ENCODE measurements around the gene XRCC4. TPM values are rescaled to one million over a fixed set of nuclear protein-coding genes. Genes with fewer than 3 reads are reported as not detected.

Gene XRCC4
- total RNA-seq, 4 donors from 2014 or later, result 4.2 to 6.0 (median 5.4) TPM

- no peaks in the 10 kb centered on the region for H3K27me3 ChIP-seq
- H3K9me3 ChIP-seq, result no peaks in the 10 kb centered on the region
- DNase-seq (ENCODE audit: low spot score in 2 of 2), result no peak
- 89% methylated on average over 9 of the region's 9 CpGs for WGBS
- no peak for TF ChIP-seq EP300 (IDR thresholded peaks at IDR 0.05)
- no peak for TF ChIP-seq POLR2A (IDR thresholded peaks at IDR 0.05)
- TF ChIP-seq POLR2AphosphoS5 (IDR thresholded peaks at IDR 0.05), result no peak
- H3K4me3 ChIP-seq, result no peak overlapping the region
- no peaks in the 10 kb centered on the region for H3K4me1 ChIP-seq
- no peak overlapping the region for H3K27ac ChIP-seq
- H3K36me3 ChIP-seq, result no peaks in the 10 kb centered on the region
These were observed 315.6 kb downstream of the XRCC4 start for GRCh38 chr5:83392766-83393503.

GRCh38 chr5:83393504-83393866 lies 316.1 kb downstream of the XRCC4 start:
- DNase-seq (ENCODE audit: low spot score in 2 of 2), result no peak
- Histone ChIP-seq H3K36me3 (no peaks in the 10 kb centered on the region), H3K9me3 (no peaks in the 10 kb centered on the region), H3K4me3 (no peak overlapping the region), H3K27me3 (no peaks in the 10 kb centered on the region), H3K4me1 (no peaks in the 10 kb centered on the region), H3K27ac (no peak overlapping the region)
- WGBS, result 89% methylated on average over 1 of the region's 1 CpG
- no peak for TF ChIP-seq CTCF (IDR thresholded peaks at IDR 0.05)
- TF ChIP-seq POLR2AphosphoS5 (IDR thresholded peaks at IDR 0.05), result no peak
- no peak for TF ChIP-seq POLR2A (IDR thresholded peaks at IDR 0.05)
- TF ChIP-seq EP300 (IDR thresholded peaks at IDR 0.05), result no peak

- H3K27me3 ChIP-seq, result no peaks in the 10 kb centered on the region
These were observed 316.8 kb downstream of the XRCC4 start for GRCh38 chr5:83394190-83394589.

GRCh38 chr5:83396662-83397061 lies 319.3 kb downstream of the XRCC4 start:
- no peak for DNase-seq (ENCODE audit: low spot score in 2 of 2)
- H3K4me1 ChIP-seq, result no peaks in the 10 kb centered on the region
- no peaks in the 10 kb centered on the region for H3K27me3 ChIP-seq
- WGBS, result 79% methylated on average over 1 of the region's 1 CpG
- H3K9me3 ChIP-seq, result no peaks in the 10 kb centered on the region
- H3K27ac ChIP-seq, result no peak overlapping the region
- H3K36me3 ChIP-seq, result no peaks in the 10 kb centered on the region
- no peak overlapping the region for H3K4me3 ChIP-seq
- no peak for TF ChIP-seq POLR2A (IDR thresholded peaks at IDR 0.05)
- TF ChIP-seq CTCF (IDR thresholded peaks at IDR 0.05), result no peak
- no peak for TF ChIP-seq POLR2AphosphoS5 (IDR thresholded peaks at IDR 0.05)
- no peak for TF ChIP-seq EP300 (IDR thresholded peaks at IDR 0.05)

More at GRCh38 chr5:83394190-83394589, 316.8 kb downstream of the XRCC4 start:
- Histone ChIP-seq H3K4me1 (no peaks in the 10 kb centered on the region), H3K27ac (no peak overlapping the region), H3K9me3 (no peaks in the 10 kb centered on the region), H3K4me3 (no peak overlapping the region), H3K36me3 (no peaks in the 10 kb centered on the region)
- WGBS, result 83% methylated on average over 2 of the region's 2 CpGs
- TF ChIP-seq EP300 (IDR thresholded peaks at IDR 0.05), result no peak
- TF ChIP-seq CTCF (IDR thresholded peaks at IDR 0.05), result no peak
- no peak for TF ChIP-seq POLR2A (IDR thresholded peaks at IDR 0.05)
- TF ChIP-seq POLR2AphosphoS5 (IDR thresholded peaks at IDR 0.05), result no peak
- DNase-seq (ENCODE audit: low spot score in 2 of 2), result no peak

- no peaks in the 10 kb centered on the region for H3K9me3 ChIP-seq
- no peak overlapping the region for H3K4me3 ChIP-seq
- H3K27me3 ChIP-seq, result no peaks in the 10 kb centered on the region
- DNase-seq (ENCODE audit: low spot score in 2 of 2), result no peak
- TF ChIP-seq POLR2A (IDR thresholded peaks at IDR 0.05) (no peak), POLR2AphosphoS5 (IDR thresholded peaks at IDR 0.05) (no peak), CTCF (IDR thresholded peaks at IDR 0.05) (no peak), EP300 (IDR thresholded peaks at IDR 0.05) (no peak)
- no peak overlapping the region for H3K27ac ChIP-seq
- H3K36me3 ChIP-seq, result no peaks in the 10 kb centered on the region
- 31% methylated on average over 1 of the region's 1 CpG for WGBS
- H3K4me1 ChIP-seq, result no peaks in the 10 kb centered on the region
These were observed 320.3 kb downstream of the XRCC4 start for GRCh38 chr5:83397658-83398057.

Measured in suprapubic skin (tissue), 4 donors.